Measurements from ENCODE around the gene GJC2. TPM values are rescaled to one million over a fixed set of nuclear protein-coding genes. Genes with fewer than 3 reads are reported as not detected.

Gene GJC2
- total RNA-seq, 4 donors from 2014 or later = 0.20 to 7.1 (median 1.4) TPM

GRCh38 chr1:228140724-228141225 is 9.0 kb upstream of the GJC2 start:
- Histone ChIP-seq H3K27me3 (no peaks in the 10 kb centered on the region), H3K27ac (peak overlapping the region; percentile 97 to 100 (median 98)), H3K4me1 (peaks cover 18 to 38% (median 25%) of the 10 kb centered on the region in 4 donors), H3K4me3 (peak overlapping the region; percentile 68 to 98 (median 86)), H3K36me3 (no peaks in the 10 kb centered on the region), H3K9me3 (no peaks in the 10 kb centered on the region)
- 4% methylated on average over 24 of the region's 25 CpGs; no CpG with 5 or more reads in 1 of the 2 donors for WGBS, 2 donors (ENCODE audit: low coverage in 1 of 2)
- DNase-seq = no peak
- intact Hi-C loops (cut with DNase I; ENCODE audit: low total_unique reads) (loop anchor here (2.0 kb wide), 1 partner anchor 58 kb away; the partner anchor contains the start of gene ARF1), in situ Hi-C loops (cut with MboI; ENCODE audit: low pct_ligation_motif_present in 1 of 4, low pct_unique_long_range_greater_than_20kb in 1 of 4, low sequenced_read_pairs in 3 of 4) (no loop called here)
- TF ChIP-seq POLR2AphosphoS5 (IDR thresholded peaks at IDR 0.05) (no peak), POLR2A (IDR thresholded peaks at IDR 0.05) (no peak), EP300 (IDR thresholded peaks at IDR 0.05; ENCODE audit: low read depth) (no peak), CTCF (IDR thresholded peaks at IDR 0.05) (no peak)

DNA sequence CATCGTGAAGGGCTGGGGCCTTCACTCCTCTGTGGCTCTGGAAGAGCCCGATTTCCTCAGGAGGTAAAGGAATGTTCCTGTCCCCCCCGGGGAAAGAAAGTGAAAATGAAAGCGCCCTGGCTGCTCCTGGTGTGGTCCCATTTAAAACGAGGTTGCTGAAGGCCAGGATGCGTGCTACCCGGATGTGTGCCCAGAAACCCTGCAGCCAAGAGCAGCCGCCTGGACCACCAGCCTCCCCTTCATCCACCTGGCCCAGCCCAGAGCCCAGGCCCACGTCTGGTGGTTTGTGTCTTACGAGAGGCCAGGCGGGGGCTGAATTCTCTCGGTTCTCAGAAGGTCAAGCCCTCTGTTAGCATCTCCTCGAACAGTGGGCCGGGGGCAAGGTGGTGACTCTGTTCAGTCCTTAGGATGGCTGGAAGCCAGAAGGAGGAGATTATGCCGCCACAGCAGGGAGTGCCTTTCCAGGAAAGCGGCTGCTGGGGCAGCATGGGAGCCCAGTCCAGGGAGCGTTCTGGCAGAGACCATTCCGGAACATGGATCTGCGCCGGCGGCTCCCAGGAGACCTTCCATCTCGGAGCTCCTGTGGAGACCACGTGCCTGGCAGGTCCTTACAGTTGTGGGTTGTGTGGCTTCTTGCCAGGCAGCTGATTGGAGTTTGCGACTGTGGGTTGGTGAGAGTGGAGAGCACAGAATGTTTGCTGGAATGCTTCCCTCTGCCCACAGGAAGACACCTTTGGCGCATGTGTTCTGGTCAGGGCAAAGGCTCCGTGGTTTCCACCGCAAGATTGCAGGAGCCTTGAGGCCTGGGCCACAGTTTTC is 8.3 kb upstream of the GJC2 start:
- peak overlapping the region; percentile 97 to 100 (median 98) for H3K27ac ChIP-seq
- intact Hi-C loops (cut with DNase I; ENCODE audit: low total_unique reads) = loop anchor here (2.0 kb wide), 1 partner anchor 59 kb away; the partner anchor contains the start of gene ARF1
- DNase-seq = peak; percentile 58
- peaks cover 18 to 38% (median 25%) of the 10 kb centered on the region in 4 donors for H3K4me1 ChIP-seq
- H3K27me3 ChIP-seq = no peaks in the 10 kb centered on the region
- no peak for TF ChIP-seq POLR2A (IDR thresholded peaks at IDR 0.05)
- TF ChIP-seq EP300 (IDR thresholded peaks at IDR 0.05; ENCODE audit: low read depth) = no peak
- no peak for TF ChIP-seq POLR2AphosphoS5 (IDR thresholded peaks at IDR 0.05)
- no peak for TF ChIP-seq CTCF (IDR thresholded peaks at IDR 0.05)
- 19% methylated on average over 27 of the region's 27 CpGs; no CpG with 5 or more reads in 1 of the 2 donors for WGBS, 2 donors (ENCODE audit: low coverage in 1 of 2)
- H3K36me3 ChIP-seq = no peaks in the 10 kb centered on the region
- no peaks in the 10 kb centered on the region for H3K9me3 ChIP-seq
- in situ Hi-C loops (cut with MboI; ENCODE audit: low pct_ligation_motif_present in 1 of 4, low pct_unique_long_range_greater_than_20kb in 1 of 4, low sequenced_read_pairs in 3 of 4) = no loop called here
- peak overlapping the region; percentile 68 to 98 (median 86) for H3K4me3 ChIP-seq

DNA sequence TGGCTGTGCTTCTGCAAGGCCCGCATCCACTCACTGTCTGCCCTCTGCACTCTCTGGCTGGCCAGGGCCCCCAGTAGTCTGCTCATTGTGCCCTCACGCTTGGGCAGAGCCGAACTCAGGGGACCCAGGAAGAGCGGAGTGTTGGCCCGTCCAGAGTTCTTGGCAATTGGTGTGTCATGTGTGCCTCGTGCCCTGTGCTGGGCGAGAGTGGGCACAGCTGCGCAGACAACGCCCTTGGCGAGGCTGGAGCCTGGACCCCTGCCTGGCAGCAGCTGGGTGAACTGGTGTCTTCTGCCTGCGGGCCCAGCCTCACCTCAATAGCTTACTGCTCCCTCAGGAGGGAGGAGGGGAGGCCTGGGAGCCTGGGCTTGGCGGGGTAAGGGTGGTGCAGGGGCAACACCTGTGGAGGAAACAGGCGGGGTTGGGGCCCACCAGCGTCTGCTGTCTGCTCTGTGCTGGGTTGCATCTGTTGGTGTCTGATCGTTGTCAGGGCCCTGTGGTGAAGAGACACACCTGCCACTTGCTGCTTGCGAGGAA is 7.5 kb upstream of the GJC2 start:
- Histone ChIP-seq H3K4me1 (peaks cover 18 to 38% (median 25%) of the 10 kb centered on the region in 4 donors), H3K36me3 (no peaks in the 10 kb centered on the region), H3K9me3 (no peaks in the 10 kb centered on the region), H3K4me3 (peak overlapping the region in 1 of 4 donors; percentile 98), H3K27ac (peak overlapping the region; percentile 97 to 100 (median 98)), H3K27me3 (no peaks in the 10 kb centered on the region)
- no peak for TF ChIP-seq POLR2AphosphoS5 (IDR thresholded peaks at IDR 0.05)
- no peak for TF ChIP-seq CTCF (IDR thresholded peaks at IDR 0.05)
- TF ChIP-seq POLR2A (IDR thresholded peaks at IDR 0.05) = no peak
- no peak for DNase-seq
- in situ Hi-C loops (cut with MboI; ENCODE audit: low pct_ligation_motif_present in 1 of 4, low pct_unique_long_range_greater_than_20kb in 1 of 4, low sequenced_read_pairs in 3 of 4) (no loop called here), intact Hi-C loops (cut with DNase I; ENCODE audit: low total_unique reads) (no loop called here)
- WGBS, 2 donors (ENCODE audit: low coverage in 1 of 2) = 64% methylated on average over 15 of the region's 16 CpGs; no CpG with 5 or more reads in 1 of the 2 donors

- WGBS, 2 donors (ENCODE audit: low coverage in 1 of 2) = 77 to 93% methylated on average over 3 to 10 of the region's 11 CpGs
- H3K9me3 ChIP-seq = no peaks in the 10 kb centered on the region
- H3K27ac ChIP-seq = peak overlapping the region in 1 of 4 donors; percentile 99
- TF ChIP-seq CTCF (IDR thresholded peaks at IDR 0.05) (no peak), POLR2A (IDR thresholded peaks at IDR 0.05) (no peak), EP300 (IDR thresholded peaks at IDR 0.05; ENCODE audit: low read depth) (no peak), POLR2AphosphoS5 (IDR thresholded peaks at IDR 0.05) (no peak)
- H3K4me3 ChIP-seq = no peak overlapping the region
- no peak for DNase-seq
- no peaks in the 10 kb centered on the region for H3K27me3 ChIP-seq
- intact Hi-C loops (cut with DNase I; ENCODE audit: low total_unique reads) = no loop called here
- H3K36me3 ChIP-seq = no peaks in the 10 kb centered on the region
- peaks cover 18 to 38% (median 25%) of the 10 kb centered on the region in 4 donors for H3K4me1 ChIP-seq
- in situ Hi-C loops (cut with MboI; ENCODE audit: low pct_ligation_motif_present in 1 of 4, low pct_unique_long_range_greater_than_20kb in 1 of 4, low sequenced_read_pairs in 3 of 4) = no loop called here
These were observed 7.0 kb upstream of the GJC2 start for GRCh38 chr1:228142701-228143136.
